Embryonic facial prominence (tissue), 1 donor: ENCODE results near the gene HEBP2.
"Not testable (repeated sequence)": the region's sequence is repeated elsewhere in the genome, so short reads cannot be mapped to it uniquely, and the experiment has no call there.

Source experiments
- DNase-seq: peaks from one replicate; pipeline ENCODE4 v3.0.0-alpha.2; 2016; ENCODE audit errors: extremely low spot score

HEBP2 gene

DNA sequence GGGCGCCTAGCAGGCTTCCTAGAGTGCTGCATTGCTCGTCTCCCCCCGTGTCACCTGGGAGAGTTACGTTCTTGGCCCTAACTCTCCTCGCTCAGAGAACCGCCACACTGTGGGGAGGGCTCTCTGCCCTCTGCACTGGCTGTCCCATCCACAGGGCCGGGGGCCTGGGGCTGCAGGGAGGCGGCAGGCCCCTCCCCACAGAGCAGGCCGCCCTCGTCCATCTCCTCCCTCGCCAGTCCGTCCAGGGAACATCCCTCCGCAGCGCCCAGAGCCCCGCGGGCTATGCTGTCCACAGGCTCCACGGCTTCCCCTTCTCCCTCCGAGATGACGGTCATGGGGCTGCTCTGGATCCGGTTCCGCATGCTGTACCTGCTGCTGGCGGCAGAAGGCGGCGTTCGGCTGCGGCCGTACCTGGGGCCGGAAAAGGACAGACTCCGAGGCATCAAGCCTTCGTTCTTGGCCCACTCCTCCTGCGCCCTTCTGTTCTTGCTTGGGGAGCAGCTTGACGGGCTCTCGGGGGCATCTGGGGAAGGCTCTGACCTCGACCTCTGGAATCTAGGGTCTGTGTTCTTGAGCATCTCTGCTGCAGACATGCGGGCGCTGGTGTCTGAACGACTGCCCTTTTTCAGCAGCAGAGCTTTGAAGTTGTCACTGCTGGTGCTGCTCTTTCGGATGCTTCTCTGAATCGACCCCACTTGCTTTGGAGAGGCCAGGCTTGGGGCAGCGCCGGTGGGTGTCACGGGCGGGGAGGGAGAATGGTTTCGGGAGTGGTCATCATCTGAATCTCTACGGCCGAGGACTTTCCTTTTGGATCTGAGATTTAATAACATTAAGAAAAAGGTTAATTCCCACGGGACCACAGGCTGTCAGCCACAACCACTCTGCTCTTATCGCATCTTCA lies 20.2 kb downstream of the HEBP2 start:
- no peak for DNase-seq

- not testable (repeated sequence) for DNase-seq
These were observed 21.2 kb downstream of the HEBP2 start for GRCh38 chr6:138425256-138425655.

- no peak for DNase-seq
These were observed 22.6 kb downstream of the HEBP2 start for GRCh38 chr6:138426500-138427123.

- DNase-seq = no peak
These were observed 23.7 kb downstream of the HEBP2 start for GRCh38 chr6:138427701-138428100.

GRCh38 chr6:138428944-138429598 lies 25.0 kb downstream of the HEBP2 start:
- peak; percentile 69 for DNase-seq

- DNase-seq = no peak
These were observed 25.7 kb downstream of the HEBP2 start for GRCh38 chr6:138429761-138430160.

GRCh38 chr6:138430361-138431145 lies 26.5 kb downstream of the HEBP2 start:
- DNase-seq = no peak

GRCh38 chr6:138431256-138432062 lies 27.4 kb downstream of the HEBP2 start:
- DNase-seq = no peak

- no peak for DNase-seq
These were observed 28.0 kb downstream of the HEBP2 start for GRCh38 chr6:138432063-138432356.

DNA sequence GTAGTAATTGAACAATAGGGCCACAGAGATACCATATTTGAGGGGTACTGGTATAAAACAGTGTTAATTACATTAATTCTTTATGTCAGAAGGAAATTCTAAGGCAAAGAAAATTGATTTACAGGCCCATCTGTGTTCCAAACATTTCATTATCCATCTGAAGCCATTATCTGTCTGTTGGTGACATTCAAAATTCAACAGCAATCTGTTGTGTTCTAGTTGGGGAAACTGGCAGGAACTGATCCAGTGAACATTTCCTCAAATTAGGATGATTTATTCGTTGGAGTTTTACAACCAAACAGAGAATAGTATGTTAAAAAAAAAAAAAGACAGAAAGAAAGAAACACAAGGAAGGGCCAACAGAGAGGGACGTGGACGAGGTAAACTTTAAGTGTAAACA lies 30.1 kb downstream of the HEBP2 start:
- DNase-seq = no peak

DNA sequence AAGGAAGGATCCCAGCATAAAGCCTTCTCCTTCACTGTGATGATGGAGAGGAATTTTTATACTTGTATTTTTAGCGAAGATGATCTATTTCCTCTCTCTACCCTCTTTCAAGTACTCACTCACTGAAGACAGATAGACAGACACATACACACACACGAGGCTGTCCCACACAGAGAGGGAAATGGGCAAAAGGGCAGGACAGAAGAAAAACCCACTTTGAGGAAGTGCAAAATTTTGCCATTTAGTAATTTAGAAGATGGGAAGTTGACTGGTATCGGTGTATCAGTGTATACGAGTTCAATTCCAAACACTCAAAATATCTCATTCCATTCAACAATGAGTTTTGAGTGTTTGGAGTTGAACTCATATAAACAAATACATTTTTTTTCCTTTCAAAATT lies 30.9 kb downstream of the HEBP2 start:
- DNase-seq = no peak

- DNase-seq = no peak
These were observed 35.5 kb downstream of the HEBP2 start for GRCh38 chr6:138439546-138439945.

- DNase-seq = no peak
These were observed 36.3 kb downstream of the HEBP2 start for GRCh38 chr6:138440296-138440695.

GRCh38 chr6:138440758-138441357 lies 36.8 kb downstream of the HEBP2 start:
- DNase-seq = no peak

GRCh38 chr6:138441965-138442364 lies 37.9 kb downstream of the HEBP2 start:
- DNase-seq = no peak

DNA sequence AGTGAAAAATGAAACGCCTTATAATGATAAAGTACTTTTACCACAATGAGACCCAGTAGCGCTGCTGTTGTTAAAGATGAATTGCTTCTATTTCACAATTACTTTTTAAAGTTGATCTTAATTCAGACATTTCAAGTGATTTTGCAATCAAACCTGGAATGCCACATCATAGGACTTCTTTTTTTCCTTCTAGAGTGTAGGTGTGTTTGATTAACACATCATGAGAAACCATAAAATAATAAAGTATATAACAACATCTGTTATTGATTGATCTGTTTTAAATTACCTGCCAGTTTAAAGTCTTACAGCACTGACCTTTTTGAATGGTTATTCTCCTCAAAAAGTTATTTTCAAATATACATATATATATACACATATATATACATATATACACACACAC lies 38.6 kb downstream of the HEBP2 start:
- no peak for DNase-seq

DNA sequence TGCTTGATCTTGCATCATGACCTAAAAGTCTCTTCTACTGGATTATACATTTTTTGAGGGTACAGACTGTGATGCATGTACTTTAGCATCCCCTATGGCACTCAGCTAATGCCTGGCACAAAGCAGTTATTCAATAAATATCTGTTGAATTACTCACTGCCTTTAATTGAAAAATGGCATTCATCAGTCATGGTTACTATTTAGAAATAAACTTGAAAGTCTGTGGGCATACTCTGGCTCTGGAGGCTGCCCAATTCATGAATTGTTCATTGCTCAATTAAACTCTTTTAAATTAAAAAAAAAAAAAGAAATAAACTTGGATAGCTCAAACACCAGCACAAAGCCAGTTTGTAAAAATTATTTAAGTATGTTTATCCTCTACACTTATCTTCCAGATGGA lies 40.0 kb downstream of the HEBP2 start:
- no peak for DNase-seq

- no peak for DNase-seq
These were observed 42.8 kb downstream of the HEBP2 start for GRCh38 chr6:138446821-138447220.

- no peak for DNase-seq
These were observed 46.4 kb downstream of the HEBP2 start for GRCh38 chr6:138450445-138450844.

DNA sequence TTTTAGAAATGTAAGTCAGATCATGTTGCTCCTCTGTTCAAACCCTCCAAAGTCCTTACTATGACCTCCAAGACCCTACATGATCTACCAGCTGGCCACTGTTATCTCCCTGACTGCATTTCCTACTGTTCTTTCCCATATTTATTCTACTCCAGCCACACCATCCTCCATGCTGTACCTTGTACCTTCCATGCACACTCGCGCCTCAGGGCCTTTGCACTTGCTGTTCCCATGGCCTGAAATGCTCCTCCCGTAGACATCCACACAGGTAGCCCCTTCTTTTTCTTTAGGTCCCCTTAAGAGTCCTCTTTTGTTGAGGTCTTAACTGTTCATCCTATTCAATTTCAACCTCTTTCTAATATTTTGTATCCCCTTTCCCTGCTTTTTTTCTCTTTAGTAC lies 47.0 kb downstream of the HEBP2 start:
- no peak for DNase-seq
